Esophagus muscularis mucosa (tissue), 3 donors: ENCODE results near the gene LHFPL6.

Experiments
- CTCF ChIP-seq, 3 experiments: fragments of 200-600 bp in 2 of 3; fragments of 450-650 bp in 1 of 3; sonication (generic) in 2 of 3; IDR thresholded peaks; one replicate each; pipeline ENCODE4 v1.5.1; 2017 to 2019; ENCODE audit warnings: antibody characterized with exemption in 3 of 3, mild to moderate bottlenecking in 2 of 3, moderate library complexity in 1 of 3
- POLR2A ChIP-seq: fragments of 450-650 bp; IDR thresholded peaks from one replicate; pipeline ENCODE4 v1.6.1; 2017; ENCODE audit warnings: antibody characterized with exemption, moderate library complexity, mild to moderate bottlenecking, low read depth

DNA sequence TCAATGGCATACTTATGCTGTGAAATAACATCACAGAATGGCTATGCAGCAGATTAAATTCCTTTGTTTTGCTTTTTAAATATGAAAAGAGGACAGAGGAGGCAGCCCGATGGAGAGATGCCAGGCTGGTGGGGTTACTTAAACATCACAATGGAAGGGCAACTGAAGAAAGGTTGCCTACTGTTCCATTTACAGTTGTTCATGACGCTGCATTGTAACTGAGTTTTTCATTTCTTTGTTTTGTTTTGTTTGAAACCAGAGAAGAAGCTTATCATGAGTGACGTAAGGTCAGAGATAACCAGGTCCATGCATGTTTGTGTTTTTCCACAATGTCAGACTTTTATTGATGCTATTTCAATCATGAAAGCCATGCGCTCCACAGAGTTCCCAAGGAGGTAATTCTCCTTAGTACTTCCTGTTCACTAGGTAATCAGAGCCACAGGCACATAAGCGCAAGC lies 273.8 kb downstream of the LHFPL6 start:
- TF ChIP-seq CTCF (IDR thresholded peaks at IDR 0.05) (no peak), POLR2A (no peak)
